T-helper 2 cell treated with Interferon-gamma antibody and Interleukin-4, amounts not matched to agents 5 μg/mL and 100 μg/mL, for 36 hours (primary cell): ENCODE results near the gene RUSC2.
"Not testable (repeated sequence)": the region's sequence is repeated elsewhere in the genome, so short reads cannot be mapped to it uniquely, and the experiment has no call there.

Experiments used
- DNase-seq: peaks from one replicate; pipeline ENCODE4 v3.0.0; 2021; ENCODE audit warnings: low spot score
- H3K27ac Mint-ChIP-seq: one replicate; pipeline ENCODE4 v1.8.0; 2021; ENCODE audit warnings: mild to moderate bottlenecking, mixed read lengths
- H3K27me3 Mint-ChIP-seq: one replicate; pipeline ENCODE4 v1.8.0; 2021; ENCODE audit warnings: low read depth, mixed read lengths
- H3K36me3 Mint-ChIP-seq: one replicate; pipeline ENCODE4 v1.8.0; 2021; ENCODE audit warnings: low read depth, mixed read lengths
- H3K4me1 Mint-ChIP-seq: one replicate; pipeline ENCODE4 v1.8.0; 2021; ENCODE audit warnings: low read depth, mixed read lengths
- H3K4me3 Mint-ChIP-seq: one replicate; pipeline ENCODE4 v1.8.0; 2022; ENCODE audit warnings: mild to moderate bottlenecking, moderate library complexity, mixed read lengths
- H3K9me3 Mint-ChIP-seq: one replicate; pipeline ENCODE4 v1.8.0; 2021; ENCODE audit warnings: mixed read lengths

Gene RUSC2

GRCh38 chr9:35522700-35523099, 32.8 kb downstream of the RUSC2 start:
- H3K27me3 Mint-ChIP-seq, result no peaks in the 10 kb centered on the region
- no peak overlapping the region for H3K4me3 Mint-ChIP-seq
- DNase-seq, result no peak
- no peaks in the 10 kb centered on the region for H3K9me3 Mint-ChIP-seq
- no peaks in the 10 kb centered on the region for H3K4me1 Mint-ChIP-seq
- no peaks in the 10 kb centered on the region for H3K36me3 Mint-ChIP-seq
- H3K27ac Mint-ChIP-seq, result no peak overlapping the region

- H3K4me1 Mint-ChIP-seq, H3K27me3 Mint-ChIP-seq, H3K27ac Mint-ChIP-seq, H3K4me3 Mint-ChIP-seq, H3K36me3 Mint-ChIP-seq, DNase-seq, H3K9me3 Mint-ChIP-seq: not testable (repeated sequence)
Measured at GRCh38 chr9:35523556-35523955, 33.6 kb downstream of the RUSC2 start.

DNA sequence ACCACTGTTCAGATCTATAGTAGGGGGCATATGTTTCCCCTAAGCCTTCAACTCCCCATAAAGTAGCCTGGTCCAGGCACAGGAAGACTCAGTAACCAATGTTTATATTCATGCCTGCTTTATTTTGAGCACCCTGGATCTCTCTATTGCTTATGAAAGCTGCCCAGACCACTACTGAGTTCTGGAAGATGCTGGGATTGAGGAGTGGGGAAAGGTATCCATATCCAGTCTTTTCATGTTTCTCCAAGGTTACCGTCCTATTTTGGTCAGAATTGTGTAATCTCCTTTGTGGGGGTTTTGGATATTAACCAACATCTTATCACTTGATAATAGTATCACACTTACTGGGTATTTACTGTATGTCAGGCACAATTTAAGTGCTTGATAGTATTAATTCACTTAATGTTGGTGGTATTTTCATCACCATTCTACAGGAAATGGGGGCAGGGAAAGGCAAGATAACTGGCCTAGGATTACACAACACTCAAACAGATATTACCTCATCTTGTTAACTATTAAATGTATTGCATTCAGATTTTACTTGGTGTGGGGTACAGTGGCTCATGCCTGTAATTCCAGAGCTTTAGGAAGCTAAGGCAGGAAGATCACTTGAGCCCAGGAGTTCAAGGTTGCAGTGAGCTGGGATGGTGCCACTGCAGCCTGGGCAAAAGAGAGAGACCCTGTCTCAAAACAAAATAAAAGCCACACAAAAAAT, 36.3 kb downstream of the RUSC2 start:
- H3K4me1 Mint-ChIP-seq, result peaks cover 1% of the 10 kb centered on the region
- no peak overlapping the region for H3K27ac Mint-ChIP-seq
- H3K9me3 Mint-ChIP-seq, result no peaks in the 10 kb centered on the region
- H3K36me3 Mint-ChIP-seq, result no peaks in the 10 kb centered on the region
- H3K4me3 Mint-ChIP-seq, result no peak overlapping the region
- no peaks in the 10 kb centered on the region for H3K27me3 Mint-ChIP-seq
- no peak for DNase-seq

DNA sequence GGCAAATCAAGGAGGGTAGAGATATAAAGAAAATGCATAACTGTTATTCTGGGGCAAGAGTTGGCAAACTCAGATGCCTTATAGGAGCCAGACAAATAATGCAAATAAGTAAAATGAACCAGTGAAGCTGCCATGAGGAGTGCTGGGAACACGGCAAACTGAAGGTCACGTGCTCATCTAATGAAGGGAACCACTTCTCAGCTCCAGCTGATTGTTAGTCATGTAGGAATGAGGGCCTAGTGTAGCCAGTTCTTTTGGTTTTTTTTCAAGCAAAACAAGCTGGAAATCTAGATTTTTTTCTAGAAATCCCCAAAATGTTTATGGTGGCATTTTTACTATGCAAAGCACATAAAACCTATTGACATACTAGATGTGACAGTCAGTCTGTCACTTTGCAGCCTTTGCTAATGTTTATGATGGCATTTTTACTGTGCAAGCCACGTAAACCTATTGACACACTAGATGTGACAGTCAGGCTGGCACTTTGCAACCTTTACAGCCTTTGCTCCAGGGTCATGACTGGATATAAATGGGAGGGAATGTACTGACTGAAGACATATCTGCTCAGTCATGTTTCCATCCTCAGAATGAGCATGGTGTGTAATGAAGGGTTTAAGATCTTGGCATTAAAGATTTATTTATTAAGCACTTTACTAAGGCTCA, 39.4 kb downstream of the RUSC2 start:
- Mint-ChIP-seq H3K4me1 (peaks cover 1% of the 10 kb centered on the region), H3K36me3 (no peaks in the 10 kb centered on the region), H3K9me3 (no peaks in the 10 kb centered on the region), H3K4me3 (no peak overlapping the region), H3K27me3 (no peaks in the 10 kb centered on the region), H3K27ac (no peak overlapping the region)
- DNase-seq, result no peak

DNA sequence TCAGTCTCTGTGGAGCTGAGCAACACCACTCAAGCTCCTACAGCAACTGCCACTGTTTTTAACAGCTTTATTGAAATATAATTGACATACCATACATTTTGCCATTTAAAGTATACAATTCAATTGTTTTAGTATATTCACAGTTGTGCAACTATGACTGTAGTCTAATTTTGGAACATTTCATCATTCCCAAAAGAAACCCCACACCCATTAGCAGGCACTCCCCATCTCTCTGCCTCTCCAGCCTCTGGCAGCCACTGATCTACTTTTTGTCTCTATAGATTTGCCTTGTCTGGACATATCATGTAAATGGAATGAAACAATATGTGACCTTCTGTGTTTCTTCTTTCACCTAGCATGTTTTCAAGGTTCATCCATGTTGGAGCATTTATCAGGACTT, 43.5 kb downstream of the RUSC2 start:
- Mint-ChIP-seq H3K9me3 (no peaks in the 10 kb centered on the region), H3K27ac (no peak overlapping the region), H3K4me3 (no peak overlapping the region), H3K36me3 (no peaks in the 10 kb centered on the region), H3K4me1 (peaks cover 1% of the 10 kb centered on the region), H3K27me3 (no peaks in the 10 kb centered on the region)
- DNase-seq, result no peak

GRCh38 chr9:35534921-35535320, 45.0 kb downstream of the RUSC2 start:
- H3K4me3 Mint-ChIP-seq, H3K27ac Mint-ChIP-seq, H3K36me3 Mint-ChIP-seq, H3K9me3 Mint-ChIP-seq, H3K27me3 Mint-ChIP-seq, DNase-seq, H3K4me1 Mint-ChIP-seq: not testable (repeated sequence)

GRCh38 chr9:35537913-35538312, 48.0 kb downstream of the RUSC2 start:
- Mint-ChIP-seq H3K36me3 (no peaks in the 10 kb centered on the region), H3K27me3 (peaks cover 2% of the 10 kb centered on the region), H3K4me1 (no peaks in the 10 kb centered on the region), H3K4me3 (no peak overlapping the region), H3K9me3 (no peaks in the 10 kb centered on the region), H3K27ac (no peak overlapping the region)
- no peak for DNase-seq

DNA sequence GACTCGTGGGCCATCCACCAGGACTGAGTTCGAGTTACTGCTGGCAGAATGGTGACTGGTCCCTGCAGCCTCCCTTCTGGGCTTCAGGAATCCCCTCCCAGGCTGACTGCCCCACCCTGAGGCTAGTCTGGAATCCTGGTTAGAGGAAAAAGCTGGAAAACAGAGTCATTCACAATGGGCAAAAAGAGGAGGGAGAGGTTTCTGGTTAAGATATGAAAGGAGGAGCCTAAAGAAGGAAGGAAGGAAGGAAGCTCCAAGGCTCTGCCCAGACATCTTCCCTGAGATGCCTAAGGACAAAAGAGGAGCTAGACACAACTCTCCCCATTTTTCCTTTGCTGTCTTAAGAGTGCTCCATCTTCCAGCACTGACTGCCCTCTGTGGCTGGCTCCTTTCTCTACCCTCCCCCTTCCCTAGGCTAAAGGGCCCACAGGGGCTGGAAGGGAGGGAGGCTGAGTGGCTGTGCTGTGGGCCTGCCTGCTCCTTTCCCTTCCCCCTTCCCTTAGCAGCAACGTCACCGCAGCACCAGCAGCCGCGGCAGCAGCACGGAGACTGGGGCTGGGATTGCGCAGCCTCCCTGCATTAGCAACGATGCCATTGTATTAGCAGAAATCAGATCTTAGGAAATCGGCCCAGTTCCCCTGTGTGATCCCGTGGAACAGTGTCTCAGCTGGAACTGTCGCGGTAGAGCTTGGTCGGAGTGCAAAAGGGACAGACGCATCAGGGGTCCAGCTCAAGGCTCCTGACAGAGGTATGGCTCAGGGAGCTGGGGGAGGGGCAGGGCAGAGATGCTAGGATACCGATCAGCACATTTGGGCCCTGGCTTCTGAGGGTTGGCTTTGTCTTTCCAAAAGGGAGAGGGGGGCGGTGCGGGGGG, 48.7 kb downstream of the RUSC2 start:
- Mint-ChIP-seq H3K36me3 (no peaks in the 10 kb centered on the region), H3K4me1 (no peaks in the 10 kb centered on the region), H3K4me3 (no peak overlapping the region), H3K27me3 (peaks cover 2% of the 10 kb centered on the region), H3K9me3 (no peaks in the 10 kb centered on the region), H3K27ac (no peak overlapping the region)
- no peak for DNase-seq
